GM19452 (cell line): ENCODE data around the gene TEAD1.
"Not testable (repeated sequence)": the region's sequence is repeated elsewhere in the genome, so short reads cannot be mapped to it uniquely, and the experiment has no call there.

Experiments
- ATAC-seq: cut with Tn5 transposase; IDR thresholded peaks from one replicate; pipeline ENCODE4 v1.9.1; 2021; ENCODE audit not compliant: unreplicated experiment

TEAD1 gene

GRCh38 chr11:12733091-12733490 lies 58.9 kb downstream of the TEAD1 start:
- no peak for ATAC-seq

DNA sequence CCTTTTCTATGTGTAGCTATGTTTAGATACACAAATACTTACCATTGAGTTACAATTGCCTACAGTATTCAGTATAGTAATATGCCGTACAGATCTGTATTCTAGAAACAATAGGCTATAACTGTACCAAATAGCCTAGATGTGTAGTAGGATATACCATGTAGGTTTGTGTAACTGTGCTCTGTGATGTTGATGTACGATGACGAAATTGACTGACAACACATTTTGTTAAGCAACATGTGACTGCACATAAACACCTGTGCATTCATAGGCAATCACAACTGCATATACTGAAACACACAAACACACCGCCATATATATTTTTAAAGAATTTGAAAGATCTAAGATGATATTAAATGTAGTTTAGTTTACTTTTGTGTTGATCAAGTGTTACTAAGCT lies 60.4 kb downstream of the TEAD1 start:
- ATAC-seq: no peak

DNA sequence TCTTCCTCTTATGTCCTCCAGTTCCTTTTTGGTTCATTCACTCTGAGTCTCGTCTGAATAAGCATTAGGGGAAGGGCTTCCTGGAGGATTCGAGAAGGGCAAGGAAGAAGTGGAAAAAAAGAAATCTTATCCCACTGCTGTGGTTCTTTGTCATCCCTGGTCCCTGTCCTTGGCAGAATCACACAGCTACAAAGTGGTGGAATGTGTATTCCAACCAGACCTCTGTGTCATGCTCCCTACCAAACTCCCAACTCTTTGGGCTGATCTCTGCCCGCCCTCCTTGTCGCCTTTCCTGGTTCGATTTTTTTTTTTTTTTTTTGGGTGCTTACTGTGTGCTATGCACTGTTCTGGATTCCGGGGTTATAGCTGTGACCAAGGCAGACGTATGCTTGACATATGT lies 61.0 kb downstream of the TEAD1 start:
- ATAC-seq: no peak

GRCh38 chr11:12737024-12737423 lies 62.8 kb downstream of the TEAD1 start:
- ATAC-seq: no peak

DNA sequence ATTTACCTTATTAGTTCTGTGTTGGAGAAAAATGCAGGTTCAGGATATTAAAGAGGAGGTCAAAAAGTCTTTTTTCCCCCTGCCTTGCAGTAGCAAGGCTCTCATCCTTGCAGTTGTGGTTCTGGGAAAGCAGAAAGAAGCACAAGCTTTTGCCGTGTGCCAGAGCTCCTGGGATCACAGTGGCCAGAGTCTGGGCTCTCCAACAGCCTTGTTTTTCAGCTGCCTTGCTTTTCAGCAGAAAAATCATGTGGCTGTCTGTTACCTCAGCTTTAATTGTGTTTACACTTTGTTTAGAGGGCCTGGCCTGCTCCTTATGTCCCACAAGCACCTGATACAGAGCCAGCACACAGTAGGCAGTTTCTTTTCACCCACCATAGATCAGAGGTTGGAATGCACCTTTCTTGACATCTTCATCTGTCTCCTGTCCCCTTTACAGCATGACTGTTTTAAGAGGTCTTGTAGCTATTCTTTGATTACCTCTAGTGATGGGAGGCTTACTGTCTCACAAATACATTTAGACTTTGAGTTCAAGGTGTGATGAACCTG lies 67.5 kb downstream of the TEAD1 start:
- no peak for ATAC-seq

GRCh38 chr11:12743834-12744449 lies 69.7 kb downstream of the TEAD1 start:
- ATAC-seq: no peak

DNA sequence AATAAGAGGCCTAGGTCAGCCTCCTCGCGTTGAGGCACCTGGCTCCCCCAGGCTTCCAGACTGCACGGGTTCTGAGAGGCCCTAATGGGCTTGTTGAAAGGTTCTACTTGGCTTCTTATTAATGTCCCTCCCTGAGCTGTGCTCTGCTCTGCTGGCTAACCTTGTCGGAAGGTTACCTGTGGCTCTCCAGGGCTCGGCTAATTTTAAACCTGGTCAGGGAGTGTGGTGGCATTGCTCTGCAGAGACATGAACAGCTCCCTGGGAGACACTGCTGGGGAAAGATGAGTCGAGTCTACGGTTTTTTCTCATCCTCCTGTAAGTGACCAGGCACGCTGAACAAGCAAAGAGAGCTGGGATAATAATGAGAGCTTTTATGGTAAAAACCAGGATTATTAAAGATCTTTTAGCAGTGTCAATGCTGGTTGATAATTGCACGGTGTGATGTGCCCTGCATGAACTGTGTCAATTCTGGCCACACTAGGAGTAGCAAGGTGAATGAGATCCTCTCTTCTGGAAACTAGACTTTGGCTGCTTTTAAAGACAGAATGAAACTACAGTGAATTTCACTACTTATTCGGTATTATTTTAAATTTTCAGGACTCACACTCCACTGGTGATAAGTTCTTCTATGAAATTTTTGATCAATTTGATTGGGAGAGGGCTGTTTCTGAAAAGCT lies 70.7 kb downstream of the TEAD1 start:
- no peak for ATAC-seq

DNA sequence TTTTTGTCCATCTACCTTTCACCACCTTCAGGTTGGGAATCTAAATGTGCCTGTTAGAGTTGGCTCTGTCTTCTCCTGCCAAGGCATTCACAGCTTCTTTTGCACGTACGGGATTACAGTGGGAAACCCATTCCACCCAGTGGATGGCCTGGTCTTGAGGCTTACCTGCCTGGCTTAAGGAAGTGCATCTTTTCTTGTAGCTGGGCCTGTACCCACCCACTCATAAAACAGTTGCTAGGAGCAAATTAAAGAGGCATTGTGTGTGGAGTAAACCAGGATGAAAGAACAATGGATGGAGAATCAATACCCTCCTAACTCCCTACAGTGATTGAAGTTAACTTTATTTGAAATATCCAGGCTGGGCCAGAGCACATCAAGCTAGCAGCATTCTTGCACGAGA lies 71.6 kb downstream of the TEAD1 start:
- no peak for ATAC-seq

GRCh38 chr11:12746593-12747097 lies 72.4 kb downstream of the TEAD1 start:
- no peak for ATAC-seq

GRCh38 chr11:12748561-12748960 lies 74.3 kb downstream of the TEAD1 start:
- ATAC-seq: no peak

DNA sequence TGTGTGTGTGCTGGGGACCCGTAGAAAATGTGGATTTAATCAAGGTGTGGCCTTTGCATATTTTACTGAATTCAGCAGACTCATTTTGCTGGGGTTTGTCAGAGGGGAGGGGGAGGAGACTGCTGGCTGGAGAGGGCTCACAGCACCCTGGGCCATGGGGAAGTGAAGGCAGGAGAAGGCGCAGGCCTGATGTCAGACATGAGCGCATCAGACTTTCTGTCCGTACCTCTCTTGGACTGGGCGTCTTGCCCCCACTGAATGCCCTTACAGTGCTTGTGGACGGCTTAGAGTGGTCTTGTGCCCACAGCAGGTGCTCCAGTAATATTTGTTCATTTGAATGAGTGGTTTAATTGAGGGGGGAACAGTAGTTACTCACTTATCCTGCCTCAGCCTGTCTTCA lies 75.2 kb downstream of the TEAD1 start:
- ATAC-seq: no peak

- no peak for ATAC-seq
Observed at GRCh38 chr11:12750181-12750580, 76.0 kb downstream of the TEAD1 start.

GRCh38 chr11:12752868-12753524 lies 78.8 kb downstream of the TEAD1 start:
- no peak for ATAC-seq

DNA sequence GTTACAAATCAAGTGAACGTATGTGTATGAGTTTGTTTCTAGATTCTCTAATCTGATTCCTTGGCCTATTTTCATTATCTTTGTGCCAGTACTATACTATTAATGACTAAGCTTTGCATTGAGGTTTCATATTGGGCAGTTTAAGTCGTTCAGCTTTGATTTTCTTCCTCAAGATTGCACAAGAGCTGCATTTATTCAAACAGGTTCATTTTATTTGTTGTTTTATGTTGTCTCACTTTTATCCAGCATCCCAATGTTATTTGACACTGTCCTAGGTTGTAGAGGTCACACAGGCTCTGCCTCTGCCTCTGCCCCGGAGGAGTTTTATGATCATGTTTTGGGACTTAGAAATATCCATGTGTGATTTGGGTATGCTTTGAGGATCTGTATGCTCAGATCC lies 79.8 kb downstream of the TEAD1 start:
- no peak for ATAC-seq

DNA sequence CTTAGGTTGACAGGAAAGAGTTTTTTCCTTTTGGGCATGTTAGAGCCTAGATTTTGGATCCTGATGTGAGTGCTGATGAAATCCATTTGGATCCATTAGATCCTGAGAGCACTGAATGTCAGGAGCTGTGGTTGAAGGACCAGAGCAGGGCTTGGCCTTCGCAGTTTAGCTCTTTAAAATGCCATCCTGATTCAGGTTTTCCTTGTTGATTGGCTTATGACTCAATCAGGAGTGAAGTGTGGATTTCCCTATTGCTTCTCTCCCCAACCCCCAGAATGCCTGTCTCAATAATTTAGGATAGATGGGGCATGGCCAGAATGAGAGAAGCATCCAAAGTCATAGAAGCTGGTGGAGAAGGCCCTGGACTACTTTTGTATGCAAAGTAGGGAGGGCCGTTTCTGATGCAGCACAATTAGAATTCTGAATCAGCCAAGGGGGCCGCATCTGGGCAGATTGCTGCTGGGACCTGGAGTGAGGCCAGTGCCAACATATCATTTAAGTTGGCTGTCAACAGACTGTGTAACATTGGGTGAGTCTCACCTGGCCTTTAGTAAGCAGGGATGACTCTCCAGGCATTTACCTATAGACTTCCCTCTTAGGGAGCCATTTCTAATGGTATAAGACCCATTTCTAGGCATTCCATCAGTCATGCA lies 80.5 kb downstream of the TEAD1 start:
- no peak for ATAC-seq

- no peak for ATAC-seq
Observed at GRCh38 chr11:12755510-12756453, 81.6 kb downstream of the TEAD1 start.

- ATAC-seq: no peak
Observed at GRCh38 chr11:12756454-12756806, 82.2 kb downstream of the TEAD1 start.

DNA sequence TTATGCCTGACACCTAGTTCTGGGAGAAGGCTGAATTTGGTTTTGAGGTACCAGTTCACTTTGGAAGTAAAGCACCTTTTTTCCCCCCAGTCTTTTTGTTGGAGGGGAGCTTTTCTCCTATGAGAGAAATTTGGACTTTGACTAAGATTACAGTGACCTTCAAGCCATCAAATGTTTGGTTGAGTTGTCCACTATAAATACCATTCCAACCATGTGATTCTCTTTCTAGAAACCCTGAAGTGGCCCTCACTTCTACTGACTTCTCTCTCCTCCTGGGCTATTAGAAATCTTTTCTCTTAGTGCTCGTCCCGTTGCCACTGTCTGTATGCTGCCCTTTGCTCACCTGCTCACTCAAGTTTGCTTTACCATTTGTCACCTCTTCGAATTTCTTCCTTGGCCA lies 82.6 kb downstream of the TEAD1 start:
- no peak for ATAC-seq

- ATAC-seq: no peak
Observed at GRCh38 chr11:12757416-12757815, 83.2 kb downstream of the TEAD1 start.

DNA sequence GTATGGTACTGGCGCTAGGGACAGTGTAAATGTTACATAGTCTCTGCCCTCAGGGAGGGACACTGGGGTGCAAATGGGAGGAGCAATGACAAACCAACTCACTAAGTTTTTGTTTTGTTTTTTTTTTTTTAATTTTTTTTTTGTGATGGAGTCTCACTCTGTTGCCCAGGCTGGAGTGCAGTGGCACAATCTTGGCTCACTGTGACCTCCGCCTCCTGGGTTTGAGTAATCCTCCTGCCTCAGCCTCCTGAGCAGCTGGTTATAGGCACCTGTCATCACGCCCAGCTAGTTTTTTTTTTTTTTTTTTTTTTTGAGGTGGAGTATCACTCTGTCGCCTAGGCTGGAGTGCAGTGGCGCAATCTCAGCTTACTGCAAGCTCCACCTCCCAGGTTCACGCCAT lies 83.9 kb downstream of the TEAD1 start:
- not testable (repeated sequence) for ATAC-seq
